Left renal cortex interstitium (tissue), 4 donors: ENCODE data around the gene TXNDC17. TPM values are rescaled to one million over a fixed set of nuclear protein-coding genes. Genes with fewer than 3 reads are reported as not detected.
"Not testable (repeated sequence)": the region's sequence is repeated elsewhere in the genome, so short reads cannot be mapped to it uniquely, and the experiment has no call there.

Experiments
- DNase-seq, 4 donors: peaks; one replicate each; pipeline ENCODE4 v3.0.0-alpha.2; 2013; ENCODE audit warnings: low read depth in 4 of 4, low spot score in 2 of 4, missing footprints in 1 of 4
- polyA plus RNA-seq, 4 donors: library from polyadenylated mRNA; unstranded; fragments of 120-200 nt; gene quantifications; one replicate each; pipeline ENCODE4 v1.2.1, GENCODE V29; 2013; ENCODE audit not compliant: insufficient read length in 4 of 4

Gene TXNDC17
- 10 to 100 TPM; 76.6 to 99.2 (median 88.3) TPM for polyA plus RNA-seq

- DNase-seq = peak; percentile 89 to 98 (median 90)
These were observed at the start of gene TXNDC17, which contains the start of gene KIAA0753 for GRCh38 chr17:6640536-6641246. Gene TXNDC17, plus strand, starts transcription at chr17:6641060. Its CDS starts 23 bp downstream, at chr17:6641083. Gene KIAA0753, minus strand, starts transcription at chr17:6640711. Its CDS starts 5,608 bp downstream, at chr17:6635103.

- DNase-seq = no peak
These were observed 49.2 kb upstream of the TXNDC17 start for GRCh38 chr17:6591599-6592158.

DNA sequence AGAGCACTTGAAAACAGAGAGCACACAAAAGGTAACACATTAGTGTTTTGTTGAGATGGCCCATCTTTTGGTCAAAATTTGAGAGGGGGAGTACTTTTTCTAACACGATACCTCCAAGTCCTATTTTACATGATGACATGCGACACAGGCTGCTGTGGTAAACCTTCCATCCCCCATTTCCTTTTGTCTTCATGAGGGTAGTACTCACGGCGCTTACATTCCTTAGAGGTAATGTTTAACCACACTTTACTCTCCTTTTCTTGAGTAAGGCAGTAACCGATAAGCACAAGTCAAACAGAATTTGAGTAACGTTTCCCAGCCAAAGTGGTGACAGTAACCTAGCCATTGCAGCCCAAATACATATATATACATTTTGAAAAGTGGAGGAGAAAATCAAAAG, 48.7 kb upstream of the TXNDC17 start:
- DNase-seq = no peak

GRCh38 chr17:6593371-6593770, 47.5 kb upstream of the TXNDC17 start:
- not testable (repeated sequence) for DNase-seq

- DNase-seq = no peak
These were observed 44.8 kb upstream of the TXNDC17 start for GRCh38 chr17:6596081-6596480.

GRCh38 chr17:6596511-6596910, 44.3 kb upstream of the TXNDC17 start:
- DNase-seq = no peak

GRCh38 chr17:6596941-6597340, 43.9 kb upstream of the TXNDC17 start:
- DNase-seq = no peak

DNA sequence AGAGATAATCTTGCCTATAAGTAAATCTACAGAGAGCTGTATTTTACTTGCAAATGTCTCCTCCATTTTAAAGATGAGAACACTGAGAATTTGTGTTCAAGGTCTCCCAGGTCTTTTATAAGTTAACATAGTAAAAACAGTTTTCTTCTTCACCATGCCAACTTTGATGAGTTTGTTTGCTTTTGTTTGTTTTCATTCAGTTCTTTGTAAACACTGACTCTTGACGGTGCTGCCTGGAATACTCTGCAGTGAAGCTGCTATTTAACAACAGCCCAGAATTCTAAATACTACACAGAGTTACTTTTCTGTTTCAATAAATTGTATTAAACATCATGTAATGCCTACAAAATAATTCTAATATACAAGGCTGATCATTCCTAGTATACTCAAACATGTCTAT, 43.1 kb upstream of the TXNDC17 start:
- no peak for DNase-seq

GRCh38 chr17:6599364-6599763, 41.5 kb upstream of the TXNDC17 start:
- no peak for DNase-seq

DNA sequence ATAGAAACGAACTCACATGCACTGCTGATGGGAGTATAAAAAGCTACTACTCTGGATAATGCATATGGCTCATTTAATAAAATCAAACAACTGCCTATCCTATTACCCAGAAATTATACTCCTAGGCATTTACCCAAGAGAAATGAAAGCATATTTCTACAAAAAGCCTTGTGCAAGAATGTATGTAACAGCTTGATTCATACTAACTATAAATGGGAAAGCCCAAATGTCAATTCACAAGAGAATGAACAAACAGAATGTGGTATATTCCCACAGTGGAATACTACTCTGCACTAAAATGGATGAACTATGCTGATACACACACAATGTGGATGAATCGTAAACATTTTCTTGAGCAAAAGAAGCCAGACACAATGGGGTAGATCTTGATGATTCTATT, 38.7 kb upstream of the TXNDC17 start:
- no peak for DNase-seq

DNA sequence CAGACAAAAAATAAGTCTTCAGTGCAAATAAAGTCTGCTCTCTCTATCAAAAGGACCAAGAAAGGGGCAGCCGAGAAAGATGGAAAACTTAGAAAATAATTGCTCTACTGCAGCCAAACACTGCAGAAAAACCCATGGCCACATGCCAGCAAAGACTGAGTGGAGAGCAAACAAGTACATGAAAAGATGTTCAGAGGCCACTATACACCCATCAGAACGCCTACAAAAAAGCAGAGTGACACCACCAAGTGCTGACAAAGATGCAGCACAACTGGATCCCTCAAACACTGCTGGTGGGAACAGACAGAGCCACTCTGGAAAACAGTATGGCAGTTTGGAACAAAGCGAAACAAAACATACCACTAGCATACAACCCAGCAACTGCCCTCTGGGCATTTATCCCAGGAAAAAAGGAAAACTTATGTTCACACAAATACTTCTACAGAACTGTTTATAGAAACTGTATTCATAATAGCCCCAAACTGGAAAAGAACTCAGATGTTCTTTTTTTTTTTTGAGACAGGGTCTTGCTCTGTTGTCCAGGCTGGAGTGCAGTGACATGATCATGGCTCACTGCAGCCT, 37.0 kb upstream of the TXNDC17 start:
- peak in 1 of 4 donors; percentile 16 for DNase-seq

DNA sequence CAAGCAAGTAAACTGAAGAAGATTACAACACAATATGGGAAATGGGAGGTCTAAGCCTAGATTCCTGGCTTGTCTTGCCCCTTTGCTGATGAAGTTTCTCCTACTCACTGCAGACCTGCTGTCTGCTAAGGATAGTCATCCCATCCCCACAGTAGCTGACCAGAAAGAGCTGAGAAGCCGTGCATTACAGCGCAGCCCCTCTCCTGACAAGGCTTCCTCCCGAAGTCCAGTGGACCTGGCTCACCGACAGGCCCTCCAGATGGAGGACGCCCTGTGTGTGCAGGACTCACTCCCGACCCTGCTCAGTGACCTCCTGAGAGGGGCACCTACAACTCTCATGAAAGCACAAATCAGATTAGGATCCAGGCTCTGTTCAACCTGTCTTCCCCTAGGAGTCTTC, 35.7 kb upstream of the TXNDC17 start:
- no peak for DNase-seq

DNA sequence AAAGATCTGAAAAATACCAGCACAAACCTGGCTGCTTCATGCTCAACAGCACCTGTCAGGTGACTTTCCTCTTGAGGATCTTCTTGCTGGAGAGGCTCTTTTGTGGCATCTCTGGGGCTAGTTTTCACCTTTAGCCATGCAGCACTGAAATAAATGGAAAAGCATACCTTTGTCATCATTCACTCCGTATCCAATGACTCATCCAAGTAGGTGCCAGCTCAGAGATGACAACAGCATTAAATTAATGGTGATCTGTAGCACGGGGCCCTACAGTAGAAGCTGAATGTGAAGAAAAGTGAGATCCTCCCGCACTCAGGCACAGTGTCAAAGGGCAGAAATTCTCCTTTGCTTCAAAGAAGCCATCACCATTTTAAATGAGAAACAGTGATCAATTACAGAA, 32.5 kb upstream of the TXNDC17 start:
- no peak for DNase-seq

GRCh38 chr17:6610011-6610410, 30.8 kb upstream of the TXNDC17 start:
- DNase-seq = no peak

DNA sequence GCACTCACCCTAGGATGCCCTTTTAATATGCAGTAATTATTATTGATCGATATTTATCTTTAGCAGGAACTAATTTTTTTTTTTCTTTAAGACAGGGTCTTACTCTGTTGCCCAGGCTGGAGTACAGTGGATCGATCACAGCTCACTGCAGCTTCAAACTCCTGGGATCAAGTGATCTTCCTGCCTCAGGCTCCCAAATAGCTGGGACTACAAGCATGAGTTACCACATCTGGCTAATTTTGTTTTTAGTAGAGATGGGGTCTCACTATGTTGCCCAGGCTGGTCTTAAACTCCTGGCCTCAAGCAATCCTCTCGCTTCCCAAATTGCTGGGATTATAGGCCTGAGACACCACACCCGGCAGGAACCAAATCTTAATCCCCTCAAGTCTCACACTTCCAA, 29.6 kb upstream of the TXNDC17 start:
- DNase-seq = no peak

- DNase-seq = no peak
These were observed 16.9 kb upstream of the TXNDC17 start for GRCh38 chr17:6623941-6624340.

DNA sequence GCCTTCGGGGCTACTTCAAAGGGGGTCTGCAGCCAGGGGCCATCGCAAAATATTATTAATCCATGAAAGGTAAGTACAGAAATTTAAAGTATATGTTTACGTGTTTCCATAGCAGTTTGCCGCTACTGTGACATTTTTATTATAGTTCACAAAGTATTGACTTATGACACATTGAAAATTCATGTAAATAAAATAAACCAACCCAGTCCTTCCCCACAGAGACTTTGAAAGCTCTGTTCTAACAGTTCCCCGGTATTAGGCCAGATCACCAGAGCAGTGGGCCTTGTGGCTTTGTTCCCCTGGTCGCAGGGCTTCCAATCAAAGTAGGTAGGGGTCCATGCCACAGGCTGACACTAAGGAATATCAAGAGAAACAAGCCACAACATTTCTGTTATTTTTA, 14.2 kb upstream of the TXNDC17 start:
- no peak for DNase-seq

DNA sequence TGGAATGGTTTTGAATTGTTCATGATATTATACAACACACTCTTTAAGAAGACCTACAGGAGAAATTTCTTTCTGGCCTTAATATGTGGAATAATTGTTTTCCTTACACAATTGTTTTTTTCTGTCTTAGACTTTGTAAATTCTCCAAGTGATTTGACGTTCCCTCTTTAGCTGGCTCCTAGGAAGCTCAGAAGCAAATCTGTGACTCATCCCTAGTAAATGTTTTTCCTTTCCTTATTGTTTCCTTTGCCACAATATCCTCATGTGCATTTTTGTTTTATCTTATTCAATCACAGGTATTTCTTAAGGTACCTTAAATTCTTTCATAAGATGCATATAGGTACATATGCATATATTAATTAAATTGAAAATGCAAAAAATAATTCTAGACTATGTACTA, 13.8 kb upstream of the TXNDC17 start:
- DNase-seq = no peak

- DNase-seq = no peak
These were observed 10.5 kb upstream of the TXNDC17 start for GRCh38 chr17:6630390-6630789.

GRCh38 chr17:6632530-6632929, 8.3 kb upstream of the TXNDC17 start:
- DNase-seq = no peak

GRCh38 chr17:6633263-6633662, 7.6 kb upstream of the TXNDC17 start:
- no peak for DNase-seq

DNA sequence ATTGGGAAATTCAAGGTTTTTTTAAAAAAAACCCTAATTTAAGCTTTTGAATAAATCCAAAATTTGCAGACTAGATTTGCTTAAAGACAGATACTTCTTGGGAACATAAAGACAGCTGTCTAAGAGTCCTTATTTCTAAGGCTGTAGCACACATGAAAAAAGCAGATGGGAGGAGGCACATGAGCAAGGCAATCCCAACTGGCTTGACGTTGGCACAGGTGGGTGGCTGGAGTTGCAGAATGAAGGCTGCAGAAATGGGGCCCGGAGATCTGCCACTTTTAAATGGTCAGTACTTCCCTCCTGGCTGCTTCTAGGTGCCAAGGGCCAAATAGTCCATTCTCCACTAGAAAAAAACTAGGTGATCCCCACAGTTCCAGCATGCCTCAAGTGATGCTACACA, 4.8 kb upstream of the TXNDC17 start:
- no peak for DNase-seq
